ENCODE results near the gene CYGB.

DNA sequence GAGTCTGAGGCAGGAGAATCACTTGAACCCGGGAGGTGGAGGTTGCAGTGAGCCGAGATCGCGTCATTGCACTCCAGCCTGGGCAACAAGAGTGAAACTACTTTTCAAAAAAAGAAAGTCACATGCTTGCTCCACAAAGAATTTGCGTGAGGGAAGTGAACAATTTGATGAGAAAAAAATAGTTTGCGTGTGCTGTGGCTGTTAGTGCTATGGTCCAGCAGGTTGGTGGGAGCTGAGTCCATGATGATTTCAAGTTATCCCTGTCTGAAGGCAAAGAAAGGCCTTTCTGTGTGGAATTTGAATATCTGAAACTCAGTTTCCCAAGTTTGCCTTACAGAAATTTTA is 23.3 kb upstream of the CYGB start:
- TF ChIP-seq, protein P1, sequence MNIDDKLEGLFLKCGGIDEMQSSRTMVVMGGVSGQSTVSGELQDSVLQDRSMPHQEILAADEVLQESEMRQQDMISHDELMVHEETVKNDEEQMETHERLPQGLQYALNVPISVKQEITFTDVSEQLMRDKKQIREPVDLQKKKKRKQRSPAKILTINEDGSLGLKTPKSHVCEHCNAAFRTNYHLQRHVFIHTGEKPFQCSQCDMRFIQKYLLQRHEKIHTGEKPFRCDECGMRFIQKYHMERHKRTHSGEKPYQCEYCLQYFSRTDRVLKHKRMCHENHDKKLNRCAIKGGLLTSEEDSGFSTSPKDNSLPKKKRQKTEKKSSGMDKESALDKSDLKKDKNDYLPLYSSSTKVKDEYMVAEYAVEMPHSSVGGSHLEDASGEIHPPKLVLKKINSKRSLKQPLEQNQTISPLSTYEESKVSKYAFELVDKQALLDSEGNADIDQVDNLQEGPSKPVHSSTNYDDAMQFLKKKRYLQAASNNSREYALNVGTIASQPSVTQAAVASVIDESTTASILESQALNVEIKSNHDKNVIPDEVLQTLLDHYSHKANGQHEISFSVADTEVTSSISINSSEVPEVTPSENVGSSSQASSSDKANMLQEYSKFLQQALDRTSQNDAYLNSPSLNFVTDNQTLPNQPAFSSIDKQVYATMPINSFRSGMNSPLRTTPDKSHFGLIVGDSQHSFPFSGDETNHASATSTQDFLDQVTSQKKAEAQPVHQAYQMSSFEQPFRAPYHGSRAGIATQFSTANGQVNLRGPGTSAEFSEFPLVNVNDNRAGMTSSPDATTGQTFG (tag by site-specific recombination; IDR thresholded peaks at IDR 0.05; ENCODE audit: borderline replicate concordance): no peak
- TF ChIP-seq, protein P2, sequence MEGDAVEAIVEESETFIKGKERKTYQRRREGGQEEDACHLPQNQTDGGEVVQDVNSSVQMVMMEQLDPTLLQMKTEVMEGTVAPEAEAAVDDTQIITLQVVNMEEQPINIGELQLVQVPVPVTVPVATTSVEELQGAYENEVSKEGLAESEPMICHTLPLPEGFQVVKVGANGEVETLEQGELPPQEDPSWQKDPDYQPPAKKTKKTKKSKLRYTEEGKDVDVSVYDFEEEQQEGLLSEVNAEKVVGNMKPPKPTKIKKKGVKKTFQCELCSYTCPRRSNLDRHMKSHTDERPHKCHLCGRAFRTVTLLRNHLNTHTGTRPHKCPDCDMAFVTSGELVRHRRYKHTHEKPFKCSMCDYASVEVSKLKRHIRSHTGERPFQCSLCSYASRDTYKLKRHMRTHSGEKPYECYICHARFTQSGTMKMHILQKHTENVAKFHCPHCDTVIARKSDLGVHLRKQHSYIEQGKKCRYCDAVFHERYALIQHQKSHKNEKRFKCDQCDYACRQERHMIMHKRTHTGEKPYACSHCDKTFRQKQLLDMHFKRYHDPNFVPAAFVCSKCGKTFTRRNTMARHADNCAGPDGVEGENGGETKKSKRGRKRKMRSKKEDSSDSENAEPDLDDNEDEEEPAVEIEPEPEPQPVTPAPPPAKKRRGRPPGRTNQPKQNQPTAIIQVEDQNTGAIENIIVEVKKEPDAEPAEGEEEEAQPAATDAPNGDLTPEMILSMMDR (tag by site-specific recombination; IDR thresholded peaks at IDR 0.05): no peak
- TF ChIP-seq ZIC2 (tag by site-specific recombination; IDR thresholded peaks at IDR 0.05) (no peak), ZNF341 (tag by site-specific recombination; IDR thresholded peaks at IDR 0.05; ENCODE audit: low read depth) (no peak), ZNF529 (tag by site-specific recombination; IDR thresholded peaks at IDR 0.05; ENCODE audit: insufficient replicate concordance) (no peak), ZNF624 (tag by site-specific recombination; IDR thresholded peaks at IDR 0.05) (no peak), ZNF830 (tag by site-specific recombination; IDR thresholded peaks at IDR 0.05; ENCODE audit: low read depth) (no peak), KLF7 (tag by site-specific recombination; IDR thresholded peaks at IDR 0.05; ENCODE audit: borderline replicate concordance) (no peak)
- TF ChIP-seq, protein P3, sequence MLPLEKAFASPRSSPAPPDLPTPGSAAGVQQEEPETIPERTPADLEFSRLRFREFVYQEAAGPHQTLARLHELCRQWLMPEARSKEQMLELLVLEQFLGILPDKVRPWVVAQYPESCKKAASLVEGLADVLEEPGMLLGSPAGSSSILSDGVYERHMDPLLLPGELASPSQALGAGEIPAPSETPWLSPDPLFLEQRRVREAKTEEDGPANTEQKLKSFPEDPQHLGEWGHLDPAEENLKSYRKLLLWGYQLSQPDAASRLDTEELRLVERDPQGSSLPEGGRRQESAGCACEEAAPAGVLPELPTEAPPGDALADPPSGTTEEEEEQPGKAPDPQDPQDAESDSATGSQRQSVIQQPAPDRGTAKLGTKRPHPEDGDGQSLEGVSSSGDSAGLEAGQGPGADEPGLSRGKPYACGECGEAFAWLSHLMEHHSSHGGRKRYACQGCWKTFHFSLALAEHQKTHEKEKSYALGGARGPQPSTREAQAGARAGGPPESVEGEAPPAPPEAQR (tag by site-specific recombination; IDR thresholded peaks at IDR 0.05): no peak
